Right cardiac atrium (tissue), 5 donors: Measurements from ENCODE around the gene ZNF248. TPM values are rescaled to one million over a fixed set of nuclear protein-coding genes. Genes with fewer than 3 reads are reported as not detected.

Source experiments
- ATAC-seq, 2 donors: fragments of 200-7000 bp; cut with Tn5 transposase; one replicate each; pipeline versions ENCODE4 v1.8.0 to v1.9.1; 2020; ENCODE audit warnings: moderate library complexity in 2 of 2, mild to moderate bottlenecking in 1 of 2
- DNase-seq, 3 donors: peaks; one replicate each; pipeline ENCODE4 v3.0.0-alpha.2; 2020
- H3K27ac ChIP-seq: one replicate; pipeline ENCODE4 v1.5.1; 2013; ENCODE audit warnings: mild to moderate bottlenecking, low read length, control low read depth, moderate library complexity
- H3K27me3 ChIP-seq: one replicate; pipeline ENCODE4 v1.6.1; 2013; ENCODE audit not compliant: control insufficient read depth, insufficient read depth
- H3K4me1 ChIP-seq: one replicate; pipeline ENCODE4 v1.6.1; 2013; ENCODE audit warnings: low read length; ENCODE audit not compliant: control insufficient read depth, insufficient read depth
- H3K4me3 ChIP-seq: one replicate; pipeline ENCODE4 v1.5.1; 2013; ENCODE audit warnings: low read length, control low read depth
- H3K9me3 ChIP-seq: one replicate; pipeline ENCODE4 v1.6.1; 2013; ENCODE audit warnings: low read length; ENCODE audit not compliant: control insufficient read depth
- WGBS: extraction: QIAGEN DNeasy Blood & Tissue Kit; methylation state at CpG from one replicate; pipeline ENCODE4 v1.1.7; 2013; 5-methylcytosine and 5-hydroxymethylcytosine counted together
- intact Hi-C, 4 donors: fragments of 100-400 bp; cut with DNase I; formaldehyde crosslinking; loops; one replicate each; pipeline versions ENCODE4 v1.11.0 to v1.14.0; 2022 to 2023
- polyA plus RNA-seq: library from polyadenylated mRNA; stranded (reverse); fragments of 200-250 nt; gene quantifications from one replicate; pipeline ENCODE4 v1.2.3, GENCODE V29; 2013
- total RNA-seq, 4 donors: library from RNA; stranded (reverse); fragmentation: NEBNext Ultra II Directional; extraction: Animal tissue kit (Norgen Biotek cat#: 25700); gene quantifications; one replicate each; pipeline ENCODE4 v1.2.1, GENCODE V29; 2021
- donor health status: healthy with polysubstance abuse.
- donor health status: DM: no; HTN: yes; CAD: no.
- donor health status: DM: no; HTN: no; CAD: no.
- donor health status: DM: no; HTN: yes; CAD: no; lungs with severe emphysema.
- donor health status: DM: yes; HTN: yes; CAD: no.

ZNF248 gene
- total and polyA plus RNA-seq, 5 donors = 5.8 to 18.4 (median 14.0) TPM

- ATAC-seq (no peak), DNase-seq (no peak)
- peaks cover 3% of the 10 kb centered on the region for H3K9me3 ChIP-seq
These were observed 30.6 kb downstream of the ZNF248 start for GRCh38 chr10:37826806-37827205.

DNA sequence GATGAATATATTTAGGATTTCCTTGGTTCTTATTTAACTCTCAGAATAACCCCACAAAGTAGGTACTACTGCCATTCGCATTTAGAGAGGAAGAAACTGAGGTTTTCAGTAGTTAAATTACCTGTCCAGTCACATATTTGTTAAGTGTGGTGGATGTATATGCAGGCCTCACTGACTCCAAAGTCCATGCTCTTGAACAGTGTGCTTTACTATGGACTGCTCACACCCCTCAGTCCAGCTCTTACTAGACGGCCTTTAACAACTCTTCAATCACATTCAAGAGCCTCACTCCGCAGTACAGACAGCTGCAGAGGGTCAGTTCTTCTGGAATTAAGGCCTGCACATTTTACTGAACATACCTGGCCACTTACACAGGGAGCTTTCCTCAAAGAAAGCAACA is 36.2 kb downstream of the ZNF248 start:
- no peak overlapping the region for H3K4me3 ChIP-seq
- ATAC-seq = no peak

More at GRCh38 chr10:37826806-37827205, 30.6 kb downstream of the ZNF248 start:
- Histone ChIP-seq H3K27ac (no peak overlapping the region), H3K4me3 (no peak overlapping the region), H3K27me3 (no peaks in the 10 kb centered on the region), H3K4me1 (no peaks in the 10 kb centered on the region)
- 98% methylated on average over 1 of the region's 1 CpG for WGBS
- intact Hi-C loops = no loop called here

GRCh38 chr10:37819797-37820196 is 37.6 kb downstream of the ZNF248 start:
- no peaks in the 10 kb centered on the region for H3K4me1 ChIP-seq
- no peaks in the 10 kb centered on the region for H3K9me3 ChIP-seq
- 97% methylated on average over 6 of the region's 6 CpGs for WGBS
- intact Hi-C loops = no loop called here
- H3K27me3 ChIP-seq = no peaks in the 10 kb centered on the region
- ATAC-seq (no peak), DNase-seq (no peak)
- H3K4me3 ChIP-seq = no peak overlapping the region
- no peak overlapping the region for H3K27ac ChIP-seq

More for the DNA sequence above, 36.2 kb downstream of the ZNF248 start:
- Histone ChIP-seq H3K27me3 (no peaks in the 10 kb centered on the region), H3K4me1 (no peaks in the 10 kb centered on the region), H3K27ac (no peak overlapping the region), H3K9me3 (no peaks in the 10 kb centered on the region)
- no peak for DNase-seq
- 96% methylated on average over 3 of the region's 3 CpGs for WGBS
- intact Hi-C loops = no loop called here

DNA sequence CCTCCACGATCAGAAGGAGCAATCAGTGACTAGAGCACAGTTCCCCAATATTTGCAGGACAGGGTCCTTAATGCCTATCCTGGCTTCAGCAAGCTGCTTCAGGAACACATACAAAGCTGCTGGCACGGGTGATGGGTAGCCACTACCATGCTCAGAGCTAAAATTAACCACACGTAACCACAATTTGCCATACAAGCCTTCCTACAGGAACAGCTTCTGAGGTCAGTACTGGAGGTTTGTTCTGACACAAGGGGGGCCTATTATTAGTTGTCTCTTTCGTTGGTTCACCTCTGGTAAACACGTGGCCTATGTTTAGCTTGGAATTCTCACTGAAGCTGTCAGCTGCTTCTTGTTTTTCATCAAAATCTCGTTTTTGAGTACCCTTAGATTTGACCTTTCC is 41.1 kb downstream of the ZNF248 start:
- no peaks in the 10 kb centered on the region for H3K9me3 ChIP-seq

DNA sequence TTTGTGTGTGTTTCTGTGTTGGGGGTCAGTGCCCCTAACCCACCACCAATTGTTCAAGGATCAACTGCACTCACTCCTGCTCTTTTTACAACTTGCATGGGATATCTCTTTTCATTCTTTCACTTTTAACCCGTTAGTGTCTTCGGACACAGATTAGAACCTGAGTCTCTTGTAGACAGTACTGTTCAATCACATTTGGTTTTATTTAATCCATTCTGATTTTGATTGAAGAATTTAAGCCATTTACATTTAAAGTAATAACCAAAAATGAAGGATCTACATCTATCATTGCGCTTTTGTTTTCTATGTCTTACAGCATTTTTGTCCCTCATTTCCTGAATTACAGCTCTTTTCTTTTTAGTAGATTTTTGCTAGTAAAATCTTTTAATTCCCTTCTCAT is 43.6 kb downstream of the ZNF248 start:
- intact Hi-C loops = no loop called here

More for the DNA sequence above, 41.1 kb downstream of the ZNF248 start:
- H3K4me1 ChIP-seq = no peaks in the 10 kb centered on the region
- DNase-seq (no peak), ATAC-seq (no peak)
- WGBS = 81% methylated on average over 6 of the region's 6 CpGs
- intact Hi-C loops = no loop called here
- H3K4me3 ChIP-seq = no peak overlapping the region
- H3K27me3 ChIP-seq = no peaks in the 10 kb centered on the region
- H3K27ac ChIP-seq = no peak overlapping the region

DNA sequence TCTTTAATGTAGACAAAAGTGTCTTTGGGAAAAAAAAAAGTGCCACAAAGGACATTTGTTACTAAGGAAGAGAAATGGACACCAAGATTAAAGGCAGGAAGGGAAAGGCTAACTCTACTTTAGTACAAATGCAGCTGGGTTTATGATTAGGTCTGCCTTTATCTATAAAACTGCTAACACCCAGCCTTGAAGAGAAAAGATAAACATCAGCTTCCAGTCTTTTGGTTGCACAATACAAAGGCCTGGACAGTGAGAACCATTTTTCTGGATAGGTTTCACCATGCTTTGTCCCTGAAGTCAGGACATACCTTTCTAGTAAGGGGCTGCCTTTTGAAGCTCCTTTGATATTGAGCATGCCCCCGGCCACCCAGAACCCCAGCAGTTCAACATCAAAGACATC is 45.1 kb downstream of the ZNF248 start:
- no peaks in the 10 kb centered on the region for H3K27me3 ChIP-seq
- no peaks in the 10 kb centered on the region for H3K9me3 ChIP-seq
- ATAC-seq (no peak), DNase-seq (no peak)
- no peak overlapping the region for H3K27ac ChIP-seq
- no peaks in the 10 kb centered on the region for H3K4me1 ChIP-seq
- intact Hi-C loops = no loop called here
- no peak overlapping the region for H3K4me3 ChIP-seq
- 78% methylated on average over 1 of the region's 1 CpG for WGBS

More for the DNA sequence above, 43.6 kb downstream of the ZNF248 start:
- Histone ChIP-seq H3K4me1 (no peaks in the 10 kb centered on the region), H3K27me3 (no peaks in the 10 kb centered on the region), H3K4me3 (no peak overlapping the region), H3K9me3 (no peaks in the 10 kb centered on the region), H3K27ac (no peak overlapping the region)
- 92% methylated on average over 3 of the region's 3 CpGs for WGBS
- ATAC-seq = no peak
- no peak for DNase-seq

- WGBS = 56% methylated on average over 3 of the region's 3 CpGs
- DNase-seq (no peak), ATAC-seq (peak; percentile 70 to 78)
- H3K9me3 ChIP-seq = no peaks in the 10 kb centered on the region
- H3K27me3 ChIP-seq = no peaks in the 10 kb centered on the region
- H3K27ac ChIP-seq = no peak overlapping the region
- no peak overlapping the region for H3K4me3 ChIP-seq
- H3K4me1 ChIP-seq = no peaks in the 10 kb centered on the region
- intact Hi-C loops = no loop called here
These were observed 54.1 kb downstream of the ZNF248 start for GRCh38 chr10:37803269-37803668.

DNA sequence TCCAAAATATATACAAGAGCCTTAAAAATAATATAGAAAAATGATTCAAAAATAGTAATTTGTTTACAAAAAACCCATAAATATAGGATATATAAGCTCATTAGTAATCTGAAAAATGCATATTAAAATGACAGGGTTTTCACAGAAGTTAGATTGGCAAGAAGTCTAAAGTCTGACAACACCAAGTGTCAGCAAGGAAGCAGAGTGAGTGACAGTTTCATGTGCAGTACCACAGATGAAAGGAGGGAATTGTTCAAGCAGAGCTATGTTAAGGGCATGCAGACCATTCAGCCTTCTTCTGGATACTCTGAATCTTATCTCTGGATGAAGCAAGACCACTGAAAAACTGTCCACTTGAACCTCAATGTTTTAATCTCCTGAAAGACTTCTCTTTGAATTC is 55.9 kb downstream of the ZNF248 start:
- H3K27ac ChIP-seq = no peak overlapping the region
- intact Hi-C loops = no loop called here
- no peaks in the 10 kb centered on the region for H3K9me3 ChIP-seq
- DNase-seq = no peak
- H3K4me3 ChIP-seq = no peak overlapping the region
- no peaks in the 10 kb centered on the region for H3K4me1 ChIP-seq
- no peaks in the 10 kb centered on the region for H3K27me3 ChIP-seq
- no peak for ATAC-seq

DNA sequence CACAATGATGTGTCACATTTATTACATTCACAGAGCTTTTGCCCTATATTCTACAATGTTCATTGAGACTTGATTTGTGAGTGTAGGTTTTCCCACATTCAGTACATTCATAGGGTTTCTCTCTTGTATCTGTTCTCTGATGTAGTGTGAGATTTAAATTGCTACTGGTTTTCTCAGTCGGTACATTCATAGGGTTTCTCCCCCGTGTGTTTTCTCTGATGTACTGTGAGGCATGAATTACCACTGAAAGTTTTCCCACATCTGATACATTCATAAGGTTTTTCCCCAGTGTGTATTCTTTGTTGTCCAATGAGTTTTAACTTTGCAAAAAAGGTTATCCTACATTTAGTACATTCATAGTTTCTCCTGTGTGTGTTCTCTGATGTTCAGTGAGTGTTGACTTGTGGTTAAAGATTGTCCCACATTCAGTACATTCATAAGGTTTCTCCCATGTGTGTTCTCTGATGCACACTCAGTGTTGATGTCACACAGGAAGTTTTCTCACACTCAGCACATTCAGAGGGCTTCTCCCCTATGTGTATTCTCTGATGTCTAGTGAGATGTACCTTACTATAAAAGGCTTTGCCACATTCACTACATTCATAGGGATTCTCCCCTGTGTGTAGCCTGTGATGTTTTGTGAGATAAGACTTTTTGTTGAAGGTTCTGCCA is 63.0 kb downstream of the ZNF248 start:
- Histone ChIP-seq H3K4me1 (no peaks in the 10 kb centered on the region), H3K27ac (no peak overlapping the region), H3K27me3 (no peaks in the 10 kb centered on the region), H3K9me3 (no peaks in the 10 kb centered on the region), H3K4me3 (no peak overlapping the region)
- DNase-seq (no peak), ATAC-seq (no peak)
- intact Hi-C loops = no loop called here
- 81% methylated on average over 2 of the region's 2 CpGs for WGBS

DNA sequence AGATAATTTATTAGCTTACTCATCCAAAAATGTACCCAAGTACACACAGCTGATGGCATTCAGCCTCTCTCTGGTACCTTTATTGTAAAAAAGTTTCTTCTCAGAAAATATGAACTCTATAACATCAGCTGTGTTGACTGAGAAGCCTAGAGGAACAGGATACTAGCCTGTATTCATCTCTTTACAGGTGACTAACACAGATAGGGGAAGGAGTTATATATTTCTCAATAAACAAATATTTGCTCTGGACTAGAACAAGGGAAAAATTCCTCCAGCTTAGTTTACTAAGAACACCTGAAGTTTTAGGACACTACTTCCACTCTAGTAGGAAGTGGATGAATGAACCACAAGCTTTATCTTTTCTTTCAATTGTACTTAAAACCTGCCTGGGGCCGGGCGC is 67.8 kb downstream of the ZNF248 start:
- H3K4me1 ChIP-seq = no peaks in the 10 kb centered on the region
- H3K27ac ChIP-seq = no peak overlapping the region
- 90% methylated on average over 2 of the region's 2 CpGs for WGBS
- intact Hi-C loops = no loop called here
- DNase-seq (no peak), ATAC-seq (no peak)
- no peaks in the 10 kb centered on the region for H3K9me3 ChIP-seq
- H3K27me3 ChIP-seq = no peaks in the 10 kb centered on the region
- H3K4me3 ChIP-seq = no peak overlapping the region

GRCh38 chr10:37784678-37785077 is 72.7 kb downstream of the ZNF248 start:
- no peak for ATAC-seq
- H3K27ac ChIP-seq = no peak overlapping the region

DNA sequence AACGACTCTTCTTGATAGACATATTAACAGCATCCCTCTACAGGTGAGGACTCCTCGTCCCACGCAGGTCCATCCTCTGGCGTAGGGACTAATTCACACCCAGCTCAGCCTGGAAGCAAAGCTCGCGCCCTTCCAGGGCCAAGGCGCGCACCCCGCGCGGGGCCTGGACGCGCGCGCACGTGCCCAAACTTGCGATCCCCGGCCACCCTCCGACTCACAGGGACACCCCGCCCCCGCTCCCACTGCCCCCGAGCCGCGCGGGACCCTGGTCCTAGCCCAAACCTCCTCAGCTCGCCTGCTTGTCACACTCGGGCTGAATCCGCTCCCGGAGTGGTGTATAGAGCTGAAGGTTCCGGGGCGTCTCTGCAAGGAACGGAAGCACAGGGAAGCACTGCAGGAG is 76.9 kb downstream of the ZNF248 start:
- peak in 1 of 2 donors; percentile 19 for ATAC-seq
- no peak overlapping the region for H3K27ac ChIP-seq
- H3K4me3 ChIP-seq = no peak overlapping the region
- H3K27me3 ChIP-seq = no peaks in the 10 kb centered on the region
- H3K4me1 ChIP-seq = no peaks in the 10 kb centered on the region
- no peak for DNase-seq
- intact Hi-C loops = no loop called here
- WGBS = 57% methylated on average over 32 of the region's 32 CpGs
- peaks cover 3% of the 10 kb centered on the region for H3K9me3 ChIP-seq

More at GRCh38 chr10:37784678-37785077, 72.7 kb downstream of the ZNF248 start:
- Histone ChIP-seq H3K4me1 (no peaks in the 10 kb centered on the region), H3K4me3 (no peak overlapping the region), H3K27me3 (no peaks in the 10 kb centered on the region), H3K9me3 (peaks cover 3% of the 10 kb centered on the region)
- DNase-seq = no peak
- WGBS = 86% methylated on average over 4 of the region's 4 CpGs
- intact Hi-C loops = no loop called here
